KMS-11 (cell line): ENCODE results near the gene MSI2.

ENCODE experiments used
- H2AFZ ChIP-seq: fragments of 200-600 bp; sonication (generic); 2 replicates; pipeline ENCODE4 v1.6.1; 2016; ENCODE audit warnings: antibody characterized with exemption, mixed run types, low read depth
- H3K27ac ChIP-seq: fragments of 200-600 bp; sonication (generic); 2 replicates; pipeline ENCODE4 v1.6.1; 2016; ENCODE audit warnings: mild to moderate bottlenecking, mixed run types
- H3K27me3 ChIP-seq: fragments of 200-600 bp; sonication (generic); 2 replicates; pipeline ENCODE4 v1.6.1; 2017; ENCODE audit warnings: mild to moderate bottlenecking, low read depth, mixed run types, moderate library complexity; ENCODE audit not compliant: insufficient read depth
- H3K36me3 ChIP-seq: fragments of 200-600 bp; sonication (generic); 2 replicates; pipeline ENCODE4 v1.6.1; 2017; ENCODE audit warnings: mild to moderate bottlenecking, mixed run types; ENCODE audit not compliant: insufficient read depth
- H3K4me1 ChIP-seq: fragments of 200-600 bp; sonication (generic); 2 replicates; pipeline ENCODE4 v1.6.1; 2016; ENCODE audit warnings: mild to moderate bottlenecking, low read depth, mixed run types; ENCODE audit not compliant: poor library complexity, severe bottlenecking
- H3K4me2 ChIP-seq: fragments of 200-600 bp; sonication (generic); 2 replicates; pipeline ENCODE4 v1.7.0; 2016; ENCODE audit warnings: mild to moderate bottlenecking, mixed run types
- H3K4me3 ChIP-seq: fragments of 200-600 bp; sonication (generic); IDR thresholded peaks from 2 replicates; pipeline ENCODE4 v1.6.1; 2017; ENCODE audit warnings: low read depth, low read length, mixed read lengths; ENCODE audit not compliant: insufficient read depth
- H3K79me2 ChIP-seq: fragments of 200-600 bp; sonication (generic); 2 replicates; pipeline ENCODE4 v1.6.1; 2016; ENCODE audit warnings: low read depth, mixed run types; ENCODE audit not compliant: insufficient read depth
- H3K9ac ChIP-seq: fragments of 200-600 bp; sonication (generic); 2 replicates; pipeline ENCODE4 v1.6.1; 2016; ENCODE audit warnings: mild to moderate bottlenecking, mixed run types
- H4K20me1 ChIP-seq: fragments of 200-600 bp; sonication (generic); 2 replicates; pipeline ENCODE4 v1.6.1; 2016; ENCODE audit warnings: mild to moderate bottlenecking, mixed run types; ENCODE audit not compliant: insufficient read depth
- CTCF ChIP-seq: fragments of 200-600 bp; sonication (generic); conservative IDR thresholded peaks from 2 replicates; pipeline ENCODE4 v1.6.1; 2017; ENCODE audit warnings: low read depth, mild to moderate bottlenecking, antibody characterized with exemption, low read length, moderate library complexity, mixed read lengths

Gene MSI2

DNA sequence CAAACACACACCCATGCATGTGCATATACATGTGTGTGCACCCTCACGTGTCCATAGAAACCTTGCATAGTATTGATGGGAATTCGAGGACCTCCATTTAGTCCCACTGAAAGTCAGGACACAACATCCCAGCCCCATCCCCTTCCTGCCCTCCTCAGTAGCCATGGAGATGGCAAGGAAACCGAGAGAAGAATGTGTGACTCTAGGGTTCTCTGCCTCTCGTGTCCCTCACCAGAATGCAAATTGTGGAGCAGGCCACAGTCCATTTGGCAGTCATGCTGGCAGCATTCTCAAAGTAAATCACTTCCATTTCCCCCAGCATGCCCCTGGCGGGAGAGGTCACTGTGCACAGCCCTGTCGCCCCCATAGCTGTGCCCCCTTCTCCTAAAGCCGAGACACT is 141.1 kb downstream of the MSI2 start:
- no peak for TF ChIP-seq CTCF
- H3K4me1 ChIP-seq: no peaks in the 10 kb centered on the region
- H3K4me3 ChIP-seq: no peak overlapping the region
- peaks cover 53% of the 10 kb centered on the region for H3K79me2 ChIP-seq
- H3K9ac ChIP-seq: no peak overlapping the region
- H3K27ac ChIP-seq: no peak overlapping the region
- no peaks in the 10 kb centered on the region; the same call in 1 of the 2 replicates for H4K20me1 ChIP-seq
- no peaks in the 10 kb centered on the region; the same call in 1 of the 2 replicates for H3K36me3 ChIP-seq
- H2AFZ ChIP-seq: no peak overlapping the region
- H3K4me2 ChIP-seq: no peak overlapping the region
- H3K27me3 ChIP-seq: no peaks in the 10 kb centered on the region

GRCh38 chr17:57399690-57400089 is 143.4 kb downstream of the MSI2 start:
- H4K20me1 ChIP-seq: no peaks in the 10 kb centered on the region
- no peak overlapping the region for H3K4me2 ChIP-seq
- H3K4me3 ChIP-seq: no peak overlapping the region
- peaks cover 36% of the 10 kb centered on the region for H3K79me2 ChIP-seq
- no peak overlapping the region for H3K9ac ChIP-seq
- no peak overlapping the region for H3K27ac ChIP-seq
- no peak for TF ChIP-seq CTCF
- H3K36me3 ChIP-seq: no peaks in the 10 kb centered on the region; the same call in 1 of the 2 replicates
- no peaks in the 10 kb centered on the region for H3K27me3 ChIP-seq
- no peak overlapping the region for H2AFZ ChIP-seq
- H3K4me1 ChIP-seq: peaks cover 13% of the 10 kb centered on the region

GRCh38 chr17:57400648-57401047 is 144.3 kb downstream of the MSI2 start:
- Histone ChIP-seq H3K27ac (no peak overlapping the region), H3K4me1 (peaks cover 13% of the 10 kb centered on the region), H4K20me1 (no peaks in the 10 kb centered on the region), H3K4me2 (no peak overlapping the region), H3K36me3 (no peaks in the 10 kb centered on the region; the same call in 1 of the 2 replicates), H3K79me2 (peaks cover 36% of the 10 kb centered on the region), H3K27me3 (no peaks in the 10 kb centered on the region), H2AFZ (no peak overlapping the region), H3K4me3 (no peak overlapping the region), H3K9ac (no peak overlapping the region)
- no peak for TF ChIP-seq CTCF

DNA sequence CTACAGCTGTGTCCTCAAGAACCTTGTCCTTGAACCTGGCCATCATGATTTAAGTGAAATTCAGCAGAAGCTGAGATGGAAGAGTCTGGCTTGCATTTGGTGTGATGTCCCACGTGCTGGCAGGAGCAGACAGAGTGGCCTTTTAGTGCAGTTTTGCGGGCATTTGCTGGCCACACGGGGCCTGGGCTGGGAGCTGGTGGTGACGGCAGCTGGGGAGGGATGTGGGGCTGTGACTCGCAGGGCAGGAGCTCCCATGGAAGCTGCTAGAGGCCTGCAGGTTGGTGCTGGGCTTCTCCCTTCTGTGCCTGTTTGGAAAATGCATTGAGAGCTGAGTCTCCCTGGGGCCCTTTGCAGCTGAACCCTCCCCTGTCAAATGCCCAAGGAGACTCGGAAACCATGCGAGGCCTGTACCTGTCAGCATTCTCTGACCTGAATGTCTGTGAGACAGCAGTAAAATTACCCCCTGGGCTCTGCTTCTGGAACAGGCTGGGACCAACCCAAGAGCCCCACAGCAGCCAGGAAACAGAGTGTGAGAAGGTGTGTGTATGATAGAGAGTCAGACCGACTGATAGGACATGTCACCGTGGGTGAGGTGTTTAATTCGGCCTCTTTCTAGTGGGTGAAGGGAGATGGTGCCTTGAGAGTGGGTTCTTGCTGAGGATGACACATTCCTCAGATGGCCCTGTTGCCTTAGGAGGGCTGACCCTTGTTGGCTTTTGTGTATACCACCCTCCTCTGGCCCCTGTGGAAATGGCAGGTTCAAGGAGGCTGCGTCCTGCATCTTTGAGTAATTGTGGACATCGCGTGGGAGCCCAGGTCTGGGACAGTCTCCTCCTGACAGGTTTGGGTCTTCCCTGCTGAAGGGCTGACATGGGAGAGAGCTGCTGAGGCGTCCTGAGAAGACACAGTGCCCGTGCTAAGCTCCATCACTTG is 145.5 kb downstream of the MSI2 start:
- peaks cover 25% of the 10 kb centered on the region for H3K79me2 ChIP-seq
- no peak for TF ChIP-seq CTCF
- no peaks in the 10 kb centered on the region; the same call in 1 of the 2 replicates for H3K36me3 ChIP-seq
- peaks cover 13% of the 10 kb centered on the region for H3K4me1 ChIP-seq
- H2AFZ ChIP-seq: no peak overlapping the region
- H3K9ac ChIP-seq: no peak overlapping the region
- H3K4me3 ChIP-seq: no peak overlapping the region
- no peaks in the 10 kb centered on the region for H4K20me1 ChIP-seq
- no peak overlapping the region for H3K4me2 ChIP-seq
- no peaks in the 10 kb centered on the region for H3K27me3 ChIP-seq
- H3K27ac ChIP-seq: no peak overlapping the region
